GM19025 (cell line): Measurements from ENCODE around the gene SSX4B.
"Not testable (repeated sequence)": the region's sequence is repeated elsewhere in the genome, so short reads cannot be mapped to it uniquely, and the experiment has no call there.

Source experiments
- ATAC-seq: cut with Tn5 transposase; IDR thresholded peaks from one replicate; pipeline ENCODE4 v1.9.1; 2021; ENCODE audit warnings: mild to moderate bottlenecking, low read depth, moderate library complexity; ENCODE audit not compliant: unreplicated experiment

SSX4B gene

DNA sequence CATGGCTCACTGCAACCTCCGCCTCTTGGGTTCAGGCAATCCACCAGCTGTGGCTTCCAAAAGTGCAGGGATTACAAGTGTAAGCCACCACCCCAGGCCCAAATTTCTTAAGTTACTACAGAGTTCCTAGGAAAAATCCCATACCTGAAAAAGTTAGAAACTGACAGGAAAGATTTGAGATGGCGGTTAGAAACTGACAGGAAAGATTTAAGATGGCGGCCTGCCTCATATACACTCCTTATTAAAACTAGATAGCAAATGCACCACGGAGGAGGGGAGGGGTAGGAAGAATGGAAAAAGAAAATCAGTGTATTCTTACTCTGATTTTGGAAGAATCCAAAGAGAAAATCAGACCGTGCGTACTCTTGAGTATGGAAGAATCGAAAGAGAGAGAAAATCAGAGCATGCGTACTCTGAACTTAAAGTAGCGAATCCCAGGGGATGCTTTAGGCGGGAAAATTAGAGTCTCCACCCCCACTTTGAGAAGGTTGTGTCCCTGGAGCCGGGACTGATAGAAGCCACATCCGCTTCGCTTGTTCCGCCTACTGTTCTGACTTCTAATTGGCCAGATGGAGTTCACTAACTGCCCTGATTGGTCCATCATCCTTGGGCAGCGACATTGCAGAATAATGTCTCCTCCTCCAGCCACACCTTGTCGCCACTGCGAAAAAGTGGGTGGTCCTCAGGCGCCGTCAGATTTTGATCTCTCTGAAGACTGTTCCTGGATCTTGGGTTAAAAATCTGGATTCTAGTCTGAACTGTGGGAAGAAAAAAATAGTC is 55.3 kb downstream of the SSX4B start, which contains the start of gene SSX3:
TSS of gene SSX3 (minus strand) at position 389 of the 780 bp plus-strand sequence. CDS start 1,454 bp downstream, outside the sequence.
- not testable (repeated sequence) for ATAC-seq
